Measurements from ENCODE around the gene ACVRL1.

DNA sequence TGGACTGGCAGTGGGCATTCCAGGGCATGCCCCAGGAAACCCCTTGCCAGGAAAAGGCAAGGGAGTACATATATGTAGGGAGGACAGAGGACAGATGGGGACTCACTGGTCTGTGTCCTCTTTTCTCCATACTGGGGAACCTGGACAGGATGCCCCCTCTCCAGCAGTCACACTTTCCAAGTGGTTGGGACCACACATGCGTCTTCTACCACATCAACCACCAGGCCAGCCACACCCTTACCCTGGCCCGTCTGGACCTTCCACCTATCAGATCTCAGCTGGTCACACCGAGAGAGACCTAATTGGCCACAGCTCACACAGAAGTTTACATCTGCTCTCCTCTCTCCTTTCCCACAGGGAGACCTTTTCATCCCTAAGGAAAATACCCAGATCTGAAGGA, 11.1 kb upstream of the ACVRL1 start:
- TF ChIP-seq POLR2A (IDR thresholded peaks at IDR 0.05; ENCODE audit: low read depth, low read length) (no peak), TAF1 (IDR thresholded peaks at IDR 0.05; ENCODE audit: borderline replicate concordance, low read depth, low read length) (no peak), POLR2AphosphoS5 (IDR thresholded peaks at IDR 0.05; ENCODE audit: low read depth, low read length) (no peak)
